Skeletal muscle satellite cell (primary cell): ENCODE results near the gene RAVER1.
"Not testable (repeated sequence)": the region's sequence is repeated elsewhere in the genome, so short reads cannot be mapped to it uniquely, and the experiment has no call there.

Experiments
- H3K27me3 ChIP-seq: 2 replicates; pipeline ENCODE4 v1.7.0; 2013; ENCODE audit warnings: low read length; ENCODE audit not compliant: control insufficient read depth, insufficient read depth
- H3K36me3 ChIP-seq: 2 replicates; pipeline ENCODE4 v1.7.0; 2013; ENCODE audit warnings: mild to moderate bottlenecking, control low read depth, low read length; ENCODE audit not compliant: insufficient read depth
- H3K4me1 ChIP-seq: 2 replicates; pipeline ENCODE4 v1.7.0; 2013; ENCODE audit warnings: low read length; ENCODE audit not compliant: control insufficient read depth, insufficient read depth
- H3K4me2 ChIP-seq: 2 replicates; pipeline ENCODE4 v1.7.0; 2013; ENCODE audit warnings: mild to moderate bottlenecking, low read length
- H3K4me3 ChIP-seq: 2 replicates; pipeline ENCODE4 v1.7.0; 2013; ENCODE audit warnings: low read length
- H3K9ac ChIP-seq: 2 replicates; pipeline ENCODE4 v1.7.0; 2013; ENCODE audit warnings: mild to moderate bottlenecking, low read depth, low read length, moderate library complexity
- H3K9me3 ChIP-seq: replicated peaks from 2 replicates; pipeline ENCODE4 v1.7.0; 2013; ENCODE audit warnings: mild to moderate bottlenecking, control low read depth, low read length

Gene RAVER1

DNA sequence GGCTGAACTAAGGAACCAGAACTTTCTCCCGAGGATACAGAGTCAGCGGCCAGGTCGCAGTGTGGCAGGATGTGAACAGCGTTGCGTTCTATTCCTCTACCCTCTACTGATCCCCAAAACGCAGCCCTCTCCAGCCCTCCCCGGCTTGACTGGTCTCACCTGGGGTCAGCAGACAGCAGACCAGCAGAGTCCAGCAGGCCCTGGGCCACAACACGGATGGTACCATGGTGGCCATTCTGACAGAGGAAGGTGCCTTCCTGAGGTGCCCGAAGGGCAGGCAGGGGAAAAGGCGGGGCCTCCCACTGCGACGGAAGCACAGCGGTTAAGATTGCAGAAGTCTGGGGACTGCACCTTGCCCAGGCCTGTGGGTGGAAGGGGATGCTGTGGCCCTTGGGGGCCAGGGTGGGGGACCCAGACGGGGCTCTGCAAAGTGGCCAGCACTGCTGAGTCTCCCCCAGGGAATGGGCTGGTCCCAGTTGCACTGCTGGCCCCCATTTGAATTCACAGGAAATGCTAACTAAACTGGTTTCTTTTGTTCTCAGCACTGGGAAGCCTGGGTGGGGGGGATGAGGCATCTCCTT is 6.1 kb upstream of the RAVER1 start, which contains the start of gene ICAM3:
TSS of gene ICAM3 (minus strand) at position 245 of the 581 bp plus-strand sequence. CDS start at position 235, 10 bp downstream.
- no peaks in the 10 kb centered on the region for H3K9me3 ChIP-seq
- no peaks in the 10 kb centered on the region for H3K36me3 ChIP-seq
- H3K4me2 ChIP-seq, result no peak within 1 kb of the TSS
- no peak within 1 kb of the TSS for H3K4me3 ChIP-seq
- peaks cover 5% of the 10 kb centered on the region for H3K27me3 ChIP-seq
- H3K4me1 ChIP-seq, result peaks cover 5% of the 10 kb centered on the region
- no peak within 1 kb of the TSS for H3K9ac ChIP-seq

DNA sequence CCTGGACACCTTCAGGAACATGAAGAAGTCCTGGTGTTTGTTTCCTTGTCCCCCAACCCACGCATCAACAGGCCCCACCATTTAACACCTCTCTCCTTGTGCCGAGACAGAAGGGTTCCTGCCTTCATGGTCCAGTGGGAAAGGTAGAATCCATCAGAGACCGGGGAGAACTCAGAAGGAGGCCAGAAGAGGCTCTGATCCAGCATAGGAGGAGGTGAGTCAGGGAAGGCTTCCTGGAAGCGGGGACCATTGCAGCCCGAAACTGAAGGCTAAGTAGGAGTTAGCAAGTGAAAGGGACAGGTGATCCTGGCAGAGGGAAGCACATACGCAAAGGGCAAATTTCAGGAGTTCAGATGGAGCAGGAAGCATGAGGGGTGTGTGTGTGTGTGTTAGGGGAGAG is 5.6 kb upstream of the RAVER1 start:
- Histone ChIP-seq H3K4me2 (no peak overlapping the region), H3K4me3 (no peak overlapping the region), H3K27me3 (peaks cover 5% of the 10 kb centered on the region), H3K4me1 (peaks cover 10% of the 10 kb centered on the region), H3K36me3 (no peaks in the 10 kb centered on the region), H3K9me3 (no peaks in the 10 kb centered on the region), H3K9ac (no peak overlapping the region)

DNA sequence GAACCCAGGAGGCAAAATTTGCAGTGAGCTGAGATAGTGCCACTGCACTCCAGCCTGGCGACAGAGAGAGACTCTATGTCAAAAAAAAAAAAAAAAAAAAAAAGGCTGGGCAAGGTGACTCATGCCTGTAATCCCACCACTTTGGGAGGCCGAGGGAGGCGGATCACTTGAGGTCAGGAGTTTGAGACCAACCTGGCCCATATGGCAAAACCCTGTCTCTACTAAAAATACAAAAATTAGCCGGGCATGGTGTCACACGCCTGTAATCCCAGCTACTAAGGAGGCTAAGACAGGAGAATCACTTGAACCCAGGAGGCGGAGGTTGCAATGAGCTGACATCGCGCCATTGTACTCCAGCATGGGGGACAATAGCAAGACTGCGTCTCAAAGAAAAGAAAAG is 3.4 kb upstream of the RAVER1 start:
- not testable (repeated sequence) for H3K9me3 ChIP-seq, H3K27me3 ChIP-seq, H3K4me2 ChIP-seq, H3K4me3 ChIP-seq, H3K36me3 ChIP-seq, H3K9ac ChIP-seq
- peaks cover 18% of the 10 kb centered on the region for H3K4me1 ChIP-seq

DNA sequence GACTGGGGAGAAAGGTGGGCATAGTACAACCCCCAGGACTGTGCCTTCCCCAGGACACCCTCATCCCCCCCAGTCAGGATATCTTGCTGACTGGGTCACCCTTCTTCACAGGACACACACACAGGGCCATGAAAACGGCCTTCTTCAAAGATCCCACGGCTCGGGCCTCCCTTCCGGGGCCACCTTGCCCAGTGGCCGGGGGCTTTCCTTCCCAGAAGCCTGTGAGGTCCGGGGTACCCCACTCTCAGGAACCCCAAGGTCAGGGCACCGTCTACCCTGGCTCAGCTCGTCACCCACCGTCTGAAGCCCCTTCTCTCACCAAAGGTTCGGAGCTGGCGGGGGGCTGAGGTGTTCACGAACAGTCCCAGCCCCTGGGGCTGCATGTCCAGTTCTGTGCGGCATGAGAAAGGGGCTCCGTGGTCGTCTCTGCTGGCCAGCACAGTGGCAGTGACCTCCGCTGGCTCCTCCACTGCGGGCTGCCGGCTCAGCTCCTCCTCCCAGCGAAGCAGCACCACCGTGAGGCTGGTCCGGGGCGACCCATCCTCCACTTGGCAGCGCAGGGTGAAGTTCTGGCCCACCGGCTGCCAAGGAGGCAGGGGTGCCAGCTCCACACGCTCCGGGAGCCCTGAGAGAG is 2.1 kb upstream of the RAVER1 start:
- Histone ChIP-seq H3K27me3 (peaks cover 5% of the 10 kb centered on the region), H3K4me3 (no peak overlapping the region), H3K4me2 (peak overlapping the region; percentile 99), H3K9me3 (no peaks in the 10 kb centered on the region), H3K9ac (no peak overlapping the region), H3K4me1 (peaks cover 18% of the 10 kb centered on the region), H3K36me3 (peaks cover under 1% of the 10 kb centered on the region)

DNA sequence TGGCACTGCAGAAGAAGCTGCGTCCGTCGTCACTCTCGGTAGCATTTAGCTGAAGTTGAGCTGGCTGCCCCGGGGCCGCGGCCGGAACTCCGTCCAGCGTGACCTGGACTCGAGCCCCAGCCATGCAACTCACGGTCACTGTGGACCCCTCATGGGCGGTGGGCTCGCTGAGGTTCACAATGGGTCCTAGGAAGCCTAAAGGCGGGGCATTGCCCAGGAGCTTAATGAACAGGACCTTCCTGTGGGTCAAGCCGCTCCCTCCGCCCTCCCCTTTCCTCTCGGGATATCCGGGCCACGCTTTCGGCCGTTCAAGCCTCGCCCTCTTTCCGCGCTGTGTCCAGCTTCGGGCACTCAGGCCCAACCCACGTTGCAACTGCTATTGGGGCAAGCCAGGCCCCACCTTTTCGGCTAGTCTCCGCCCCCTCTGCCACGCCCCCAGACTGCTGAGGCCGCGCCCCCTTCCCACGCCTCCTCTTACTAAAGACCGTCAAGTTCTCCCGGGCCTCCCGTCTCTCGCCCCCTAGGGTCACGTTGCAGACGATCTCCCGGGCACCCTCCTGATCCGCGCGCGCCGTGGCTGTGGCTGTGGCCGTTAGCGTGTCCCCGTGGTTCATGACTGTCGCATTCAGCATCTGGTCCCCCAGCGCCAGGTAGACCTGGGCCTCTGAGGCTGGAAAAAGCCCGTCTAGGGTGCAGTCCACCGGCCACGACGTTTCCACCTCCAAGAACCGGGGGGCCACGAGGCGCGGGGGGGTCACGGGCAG is 1.4 kb upstream of the RAVER1 start:
- Histone ChIP-seq H3K4me3 (peak overlapping the region; percentile 94), H3K36me3 (peaks cover 6% of the 10 kb centered on the region), H3K27me3 (peaks cover 5% of the 10 kb centered on the region), H3K4me2 (peak overlapping the region; percentile 99), H3K4me1 (peaks cover 18% of the 10 kb centered on the region), H3K9me3 (no peaks in the 10 kb centered on the region), H3K9ac (peak overlapping the region; percentile 96)

DNA sequence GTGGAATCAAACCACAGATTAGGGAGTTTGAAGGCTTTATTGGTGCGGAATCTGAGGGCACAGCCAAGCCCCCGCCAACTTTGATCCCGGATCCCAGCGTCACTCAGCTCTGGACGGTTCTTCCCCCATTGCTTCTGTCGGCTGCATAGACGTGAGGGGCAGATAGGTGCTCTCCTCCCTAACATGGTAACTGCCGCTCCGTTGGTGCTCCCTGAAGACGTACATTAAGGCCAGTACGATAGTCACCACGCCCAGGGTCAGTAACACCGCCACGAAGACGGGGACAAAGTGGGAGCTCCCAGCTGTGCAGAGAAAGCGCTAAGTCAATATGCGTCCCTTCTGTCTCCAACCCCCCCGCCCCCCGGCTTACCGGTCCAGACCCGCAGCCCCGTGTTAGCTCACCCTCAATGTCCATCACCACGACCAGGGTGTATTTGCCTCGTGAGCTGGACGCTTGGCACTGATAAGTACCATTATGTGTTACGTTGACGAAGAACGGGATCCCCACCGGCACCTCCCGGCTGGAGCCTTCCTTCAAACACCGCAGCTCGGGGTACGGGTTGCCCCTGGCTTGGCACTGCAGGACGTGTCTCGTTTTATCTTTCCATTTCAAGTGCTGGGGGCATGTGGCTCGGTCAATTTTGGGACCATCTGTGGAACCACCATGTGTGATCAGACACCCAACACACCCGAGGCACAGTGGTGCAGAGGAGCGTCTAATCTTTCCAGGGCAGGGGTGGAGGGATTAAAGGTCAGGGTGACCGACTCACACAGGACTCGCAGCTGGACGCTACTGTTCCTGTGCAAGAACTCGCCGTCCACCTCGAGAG is 644 bp upstream of the RAVER1 start:
- peaks cover 18% of the 10 kb centered on the region for H3K4me1 ChIP-seq
- no peaks in the 10 kb centered on the region for H3K9me3 ChIP-seq
- peaks cover 5% of the 10 kb centered on the region for H3K27me3 ChIP-seq
- peaks cover 13% of the 10 kb centered on the region for H3K36me3 ChIP-seq
- peak overlapping the region; percentile 99 for H3K4me2 ChIP-seq
- H3K9ac ChIP-seq, result peak overlapping the region; percentile 96
- H3K4me3 ChIP-seq, result peak overlapping the region; percentile 94

DNA sequence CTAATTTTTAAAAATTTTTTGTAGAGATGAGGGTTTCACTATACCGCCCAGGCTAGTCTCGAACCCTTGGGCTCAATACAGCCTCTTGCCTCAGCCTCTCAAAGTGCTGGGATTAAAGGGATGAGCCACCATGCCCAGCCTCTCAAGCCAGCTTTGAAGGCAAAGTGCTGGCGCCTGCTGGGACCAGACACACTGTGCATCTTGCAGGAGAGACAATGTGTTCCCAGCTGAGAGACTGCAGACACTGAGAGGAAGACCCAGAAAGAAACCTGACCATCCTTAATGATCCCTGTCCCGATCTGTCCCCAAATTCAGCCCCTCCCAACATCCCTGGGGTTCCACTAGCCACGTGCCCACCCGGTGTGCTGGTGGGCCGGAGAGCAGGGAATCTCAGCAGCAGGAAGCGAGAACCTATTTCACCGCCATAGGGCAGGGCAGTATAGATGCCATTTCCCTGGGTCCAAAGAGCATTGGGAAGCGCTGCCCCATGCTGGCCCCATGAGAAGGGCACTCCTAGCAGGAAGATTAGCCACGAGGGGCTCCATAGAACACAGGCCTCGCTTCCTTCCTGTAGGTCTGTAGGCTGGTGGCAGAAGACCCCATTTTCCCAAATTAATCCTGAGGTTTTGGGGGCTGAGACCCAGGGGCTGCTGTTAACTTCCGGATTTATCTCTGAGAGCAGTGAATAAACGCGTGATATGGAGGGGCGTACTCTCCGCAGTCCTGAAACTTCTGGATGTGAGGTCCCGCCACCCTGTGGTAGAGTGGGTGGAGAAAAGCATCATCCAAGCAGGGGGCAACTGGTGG is 968 bp downstream of the RAVER1 start:
- Histone ChIP-seq H3K4me2 (peak overlapping the region; percentile 92), H3K36me3 (peaks cover 29% of the 10 kb centered on the region), H3K4me3 (peak overlapping the region; percentile 94), H3K9ac (peak overlapping the region; percentile 96), H3K27me3 (no peaks in the 10 kb centered on the region), H3K9me3 (no peaks in the 10 kb centered on the region), H3K4me1 (peaks cover 18% of the 10 kb centered on the region)

DNA sequence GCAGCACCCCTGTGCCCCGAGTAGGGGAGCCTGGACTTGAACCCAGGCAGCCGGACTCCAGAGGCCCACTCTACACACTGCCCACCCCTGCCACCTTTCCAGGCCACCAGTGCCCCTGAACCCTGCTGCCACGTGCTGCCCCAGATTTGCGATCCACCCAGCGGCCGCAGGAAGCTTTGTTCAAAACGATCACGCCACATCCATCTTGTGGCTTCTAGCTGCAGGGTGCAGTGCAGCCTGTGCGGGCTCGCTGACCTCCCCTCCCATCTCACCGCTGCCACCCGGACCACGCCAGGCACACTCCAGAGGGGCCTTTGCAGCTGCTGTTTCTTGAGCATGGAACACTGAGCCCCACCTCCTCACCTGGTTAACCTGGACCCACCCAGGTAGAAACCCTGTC is 3.8 kb downstream of the RAVER1 start:
- Histone ChIP-seq H3K4me1 (peaks cover 14% of the 10 kb centered on the region), H3K4me3 (no peak overlapping the region), H3K9ac (no peak overlapping the region), H3K9me3 (no peaks in the 10 kb centered on the region), H3K27me3 (no peaks in the 10 kb centered on the region), H3K36me3 (peaks cover 41% of the 10 kb centered on the region), H3K4me2 (no peak overlapping the region)

DNA sequence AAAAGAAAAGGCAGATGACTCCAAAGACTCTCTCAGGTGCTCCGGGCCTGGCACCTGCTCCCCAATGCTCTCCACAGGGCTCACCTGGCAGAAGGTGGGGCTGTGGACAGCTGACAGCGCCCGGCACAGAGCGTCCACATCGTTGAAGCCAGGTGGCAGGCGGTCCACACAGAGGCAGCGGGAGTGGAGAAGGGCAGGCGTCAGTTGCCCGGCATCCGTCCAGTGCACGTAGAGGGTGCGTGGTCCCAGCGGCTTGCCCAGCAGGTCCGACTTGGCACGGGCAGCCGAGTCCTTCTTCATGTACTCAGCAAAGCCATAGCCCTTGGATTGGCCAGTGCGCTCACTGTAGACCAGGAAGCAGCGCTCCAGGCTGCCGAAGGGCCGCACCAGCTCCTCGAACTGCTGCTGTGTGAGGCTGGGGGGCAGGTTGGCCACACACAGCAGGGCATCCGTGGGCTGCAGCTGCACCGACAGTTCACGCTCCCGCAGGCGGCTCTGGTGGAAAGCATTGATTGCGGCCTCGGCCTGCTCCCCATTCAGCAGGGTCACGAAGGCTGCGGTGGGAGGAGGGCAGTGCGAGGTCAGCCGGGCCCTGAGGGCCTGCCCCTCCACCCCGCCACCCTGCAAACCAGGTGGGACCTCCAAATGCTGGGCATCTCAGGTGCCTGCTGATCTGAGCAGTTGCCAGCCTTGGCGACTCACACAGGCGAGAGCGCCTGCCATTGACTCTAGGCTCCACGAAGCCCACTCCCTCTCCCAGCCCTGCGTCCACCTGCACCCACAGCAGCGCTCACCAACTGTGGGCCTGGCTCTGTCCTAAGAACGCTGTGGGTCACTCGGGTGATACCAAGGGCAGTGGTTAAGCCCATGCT is 4.5 kb downstream of the RAVER1 start:
- Histone ChIP-seq H3K36me3 (peaks cover 43% of the 10 kb centered on the region), H3K4me2 (no peak overlapping the region), H3K4me1 (peaks cover 7% of the 10 kb centered on the region), H3K27me3 (no peaks in the 10 kb centered on the region), H3K4me3 (no peak overlapping the region), H3K9me3 (no peaks in the 10 kb centered on the region), H3K9ac (no peak overlapping the region)

DNA sequence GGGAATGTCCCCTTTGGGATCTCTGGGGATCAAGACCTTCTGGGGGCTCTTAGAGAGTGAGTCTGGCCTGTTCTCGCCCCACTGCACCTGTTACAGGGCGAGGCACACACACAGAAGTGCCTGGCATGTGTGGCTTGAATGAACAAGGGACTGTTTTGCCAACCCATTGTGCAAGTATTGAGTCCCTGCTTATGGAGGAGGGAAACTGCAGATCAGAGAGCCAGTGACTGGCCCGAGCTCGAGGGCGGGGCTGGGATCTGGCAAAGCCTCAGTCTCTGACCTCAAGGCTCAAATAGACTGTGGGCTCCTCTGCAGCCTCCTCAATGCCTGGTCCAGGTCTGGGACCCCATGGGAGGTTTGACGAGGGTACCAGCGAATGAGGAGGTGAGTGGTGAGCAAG is 5.5 kb downstream of the RAVER1 start:
- Histone ChIP-seq H3K4me2 (no peak overlapping the region), H3K4me3 (no peak overlapping the region), H3K4me1 (peaks cover 5% of the 10 kb centered on the region), H3K9me3 (no peaks in the 10 kb centered on the region), H3K36me3 (peaks cover 53% of the 10 kb centered on the region), H3K27me3 (no peaks in the 10 kb centered on the region), H3K9ac (no peak overlapping the region)
